Tibial artery (tissue), 4 donors: ENCODE data around the gene TNPO2.

Source experiments
- DNase-seq, 2 donors: peaks; one replicate each; pipeline ENCODE4 v3.0.0-alpha.2; 2019
- H3K27ac ChIP-seq, 2 donors: fragments of 200-600 bp; sonication (generic) in 1 of 2; 1 replicate in 1 of 2; 2 replicates in 1 of 2; pipeline ENCODE4 v1.5.1; 2018 to 2019; ENCODE audit warnings: mild to moderate bottlenecking in 1 of 2
- H3K27me3 ChIP-seq, 2 donors: fragments of 200-600 bp; sonication (generic) in 1 of 2; one replicate each; pipeline versions ENCODE4 v1.5.1 to v1.6.0; 2016 to 2019
- H3K36me3 ChIP-seq, 3 donors: fragments of 200-600 bp; sonication (generic) in 2 of 3; one replicate each; pipeline ENCODE4 v1.5.1; 2016 to 2019; ENCODE audit warnings: mild to moderate bottlenecking in 2 of 3
- H3K4me1 ChIP-seq, 4 donors: fragments of 200-600 bp; sonication (generic) in 2 of 4; 1 replicate in 3 of 4; 2 replicates in 1 of 4; pipeline ENCODE4 v1.5.1; 2016 to 2019
- H3K4me3 ChIP-seq, 2 donors: fragments of 200-600 bp; sonication (generic) in 1 of 2; 1 replicate in 1 of 2; 2 replicates in 1 of 2; pipeline ENCODE4 v1.5.1; 2018 to 2019; ENCODE audit warnings: mild to moderate bottlenecking in 2 of 2
- H3K9me3 ChIP-seq, 3 donors: fragments of 200-600 bp; sonication (generic) in 1 of 3; one replicate each; pipeline ENCODE4 v1.5.1; 2016 to 2019
- CTCF ChIP-seq, 2 experiments: fragments of 200-600 bp in 1 of 2; fragments of 450-650 bp in 1 of 2; IDR thresholded peaks; one replicate each; pipeline ENCODE4 v1.5.1; 2017 to 2019; ENCODE audit warnings: antibody characterized with exemption in 2 of 2, mild to moderate bottlenecking in 1 of 2, moderate library complexity in 1 of 2
- intact Hi-C: fragments of 100-400 bp; cut with DNase I; formaldehyde crosslinking; loops from one replicate; pipeline ENCODE4 v1.15.0; 2023; ENCODE audit warnings: low total_unique reads

The TNPO2 gene

GRCh38 chr19:12750851-12751250, 27.1 kb upstream of the TNPO2 start:
- Histone ChIP-seq H3K4me3 (no peak overlapping the region), H3K36me3 (peaks cover 22 to 28% (median 26%) of the 10 kb centered on the region in 3 donors), H3K27me3 (peaks cover 0 to 37% of the 10 kb centered on the region in 2 donors), H3K9me3 (no peaks in the 10 kb centered on the region), H3K27ac (no peak overlapping the region), H3K4me1 (no peaks in the 10 kb centered on the region)
- intact Hi-C loops, result no loop called here
- no peak for DNase-seq
- TF ChIP-seq CTCF (IDR thresholded peaks at IDR 0.05), result no peak

- Histone ChIP-seq H3K27ac (no peak overlapping the region), H3K4me1 (no peaks in the 10 kb centered on the region), H3K27me3 (peaks cover 0 to 37% of the 10 kb centered on the region in 2 donors), H3K9me3 (no peaks in the 10 kb centered on the region), H3K36me3 (peaks cover 30 to 36% (median 34%) of the 10 kb centered on the region in 3 donors), H3K4me3 (no peak overlapping the region)
- TF ChIP-seq CTCF (IDR thresholded peaks at IDR 0.05), result no peak
- no peak for DNase-seq
- intact Hi-C loops, result no loop called here
Observed at GRCh38 chr19:12749938-12750521, 26.3 kb upstream of the TNPO2 start.

GRCh38 chr19:12748489-12748888, 24.8 kb upstream of the TNPO2 start:
- no peak overlapping the region for H3K27ac ChIP-seq
- no peaks in the 10 kb centered on the region for H3K4me1 ChIP-seq
- intact Hi-C loops, result no loop called here
- H3K27me3 ChIP-seq, result peaks cover 0 to 31% of the 10 kb centered on the region in 2 donors
- TF ChIP-seq CTCF (IDR thresholded peaks at IDR 0.05), result no peak
- H3K4me3 ChIP-seq, result no peak overlapping the region
- no peaks in the 10 kb centered on the region for H3K9me3 ChIP-seq
- H3K36me3 ChIP-seq, result peaks cover 31 to 51% (median 43%) of the 10 kb centered on the region in 3 donors
- DNase-seq, result no peak

- Histone ChIP-seq H3K9me3 (no peaks in the 10 kb centered on the region), H3K27ac (no peak overlapping the region), H3K36me3 (peaks cover 50 to 81% (median 65%) of the 10 kb centered on the region in 3 donors), H3K4me3 (no peak overlapping the region), H3K4me1 (no peaks in the 10 kb centered on the region), H3K27me3 (peaks cover 0 to 11% of the 10 kb centered on the region in 2 donors)
- DNase-seq, result no peak
- intact Hi-C loops, result no loop called here
- TF ChIP-seq CTCF (IDR thresholded peaks at IDR 0.05), result no peak
Observed at GRCh38 chr19:12745166-12745897, 21.6 kb upstream of the TNPO2 start.

GRCh38 chr19:12737835-12738351, 14.2 kb upstream of the TNPO2 start:
- intact Hi-C loops, result no loop called here
- H3K27ac ChIP-seq, result peak overlapping the region; percentile 81 to 82
- TF ChIP-seq CTCF (IDR thresholded peaks at IDR 0.05), result no peak

More at GRCh38 chr19:12737835-12738351, 14.2 kb upstream of the TNPO2 start:
- Histone ChIP-seq H3K4me1 (peaks cover 4 to 37% (median 30%) of the 10 kb centered on the region in 4 donors), H3K9me3 (no peaks in the 10 kb centered on the region), H3K36me3 (peaks cover 32 to 44% (median 35%) of the 10 kb centered on the region in 3 donors), H3K27me3 (no peaks in the 10 kb centered on the region), H3K4me3 (peak overlapping the region; percentile 75 to 87)
- DNase-seq, result no peak
